Adrenal gland (tissue), 12 donors: ENCODE measurements around the gene SPATA6. TPM values are rescaled to one million over a fixed set of nuclear protein-coding genes. Genes with fewer than 3 reads are reported as not detected.
A peak's percentile ranks its signal among the peaks of the same experiment; 100 is the strongest.
"Not testable (repeated sequence)": the region's sequence is repeated elsewhere in the genome, so short reads cannot be mapped to it uniquely, and the experiment has no call there.

Experiments
- DNase-seq, 7 donors: peaks; one replicate each; pipeline ENCODE4 v3.0.0-alpha.2; 2019 to 2020
- H3K27ac ChIP-seq, 5 donors: fragments of 200-600 bp; sonication (generic) in 4 of 5; 1 replicate in 3 of 5; 2 replicates in 2 of 5; pipeline versions ENCODE4 v1.5.1 to v1.8.0; 2016 to 2020; ENCODE audit warnings: mild to moderate bottlenecking in 1 of 5
- H3K27me3 ChIP-seq: fragments of 200-600 bp; 2 replicates; pipeline ENCODE4 v1.8.0; 2021
- H3K36me3 ChIP-seq, 2 donors: fragments of 200-600 bp; replicated peaks in 1 of 2; 1 replicate in 1 of 2; 2 replicates in 1 of 2; pipeline versions ENCODE4 v1.5.1 to v1.8.0; 2018 to 2022
- H3K4me1 ChIP-seq, 2 donors: fragments of 200-600 bp; replicated peaks in 1 of 2; 1 replicate in 1 of 2; 2 replicates in 1 of 2; pipeline versions ENCODE4 v1.5.1 to v1.8.0; 2018 to 2021
- H3K4me3 ChIP-seq, 4 donors: fragments of 200-600 bp; sonication (generic) in 3 of 4; one replicate each; pipeline ENCODE4 v1.5.1; 2016 to 2018
- H3K9me3 ChIP-seq, 3 donors: fragments of 200-600 bp; sonication (generic) in 1 of 3; replicated peaks in 1 of 3; 1 replicate in 2 of 3; 2 replicates in 1 of 3; pipeline versions ENCODE4 v1.5.1 to v1.8.0; 2016 to 2021
- CTCF ChIP-seq, 6 experiments: fragments of 450-650 bp in 4 of 6; fragments of 200-600 bp in 2 of 6; sonication (generic) in 1 of 6; IDR thresholded peaks; 1 replicate in 5 of 6; 2 replicates in 1 of 6; pipeline versions ENCODE4 v1.5.1 to v1.8.0; 2016 to 2021; ENCODE audit warnings: antibody characterized with exemption in 6 of 6, mild to moderate bottlenecking in 2 of 6, moderate library complexity in 1 of 6
- POLR2A ChIP-seq, 2 donors: fragments of 450-650 bp; IDR thresholded peaks; one replicate each; pipeline ENCODE4 v1.6.1; 2017; ENCODE audit warnings: antibody characterized with exemption in 2 of 2, mild to moderate bottlenecking in 2 of 2, moderate library complexity in 1 of 2
- WGBS, 4 donors: extraction: QIAGEN DNeasy Blood & Tissue Kit in 2 of 4; methylation state at CpG; one replicate each; pipeline versions ENCODE4 v1.1.5 to v1.1.7; 2013 to 2017; 5-methylcytosine and 5-hydroxymethylcytosine counted together
- intact Hi-C, 2 donors: fragments of 100-400 bp; cut with DNase I; formaldehyde crosslinking; loops; one replicate each; pipeline versions ENCODE4 v1.14.1 to v1.15.0; 2022 to 2023
- polyA plus RNA-seq, 3 donors: library from polyadenylated mRNA; stranded (reverse); fragments of 200-250 nt in 2 of 3; fragments of 350-450 nt in 1 of 3; fragmentation: Illumina TruSeq in 1 of 3; extraction: RNeasy Lipid Tissue Mini Kit (QIAGEN cat#74804) in 1 of 3; gene quantifications; one replicate each; pipeline ENCODE4 v1.2.3, GENCODE V29; 2013 to 2014
- total RNA-seq, 9 donors: library from RNA; depleted of rRNA in 4 of 9; stranded (reverse); fragments of >200 nt in 4 of 9; fragments of 120-200 nt in 1 of 9; fragmentation: NEBNext Ultra II Directional in 1 of 9; extraction: Animal tissue kit (Norgen Biotek cat#: 25700) in 1 of 9; gene quantifications; one replicate each; pipeline versions ENCODE4 v1.1.0 to v1.2.4, GENCODE V29; 2013 to 2023
- donor health status: healthy with polysubstance abuse.
- donor health status: Bipolar disorder and iron deficiency.
- donor health status: DM: yes; HTN: yes; CAD: no.
- donor health status: DM: no; HTN: no; CAD: no.
- donor health status: DM: no; HTN: no; CAD: no.
- donor health status: DM: yes; HTN: yes; CAD: no.

The SPATA6 gene
- total and polyA plus RNA-seq, 12 donors: 7.3 to 54.3 (median 20.5) TPM

GRCh38 chr1:48462716-48463302 lies 9.2 kb downstream of the SPATA6 start:
- Histone ChIP-seq H3K36me3 (no peaks in the 10 kb centered on the region), H3K27ac (no peak overlapping the region), H3K4me1 (peaks cover 8 to 58% of the 10 kb centered on the region in 2 donors), H3K9me3 (no peaks in the 10 kb centered on the region), H3K27me3 (no peaks in the 10 kb centered on the region), H3K4me3 (no peak overlapping the region)
- DNase-seq: peak in 1 of 7 donors; percentile 46
- intact Hi-C loops: no loop called here
- no peak for TF ChIP-seq CTCF (IDR thresholded peaks at IDR 0.05)
- TF ChIP-seq POLR2A (IDR thresholded peaks at IDR 0.05): no peak
- WGBS, 4 donors: 78 to 83% (median 79%) methylated on average over 3 of the region's 3 CpGs

GRCh38 chr1:48450505-48450904 lies 21.5 kb downstream of the SPATA6 start:
- no peaks in the 10 kb centered on the region for H3K36me3 ChIP-seq
- WGBS, 4 donors: 95 to 100% (median 96%) methylated on average over 1 of the region's 1 CpG
- intact Hi-C loops: no loop called here

GRCh38 chr1:48448932-48449331 lies 23.1 kb downstream of the SPATA6 start:
- no peak for TF ChIP-seq POLR2A (IDR thresholded peaks at IDR 0.05)
- no peak for TF ChIP-seq CTCF (IDR thresholded peaks at IDR 0.05)
- intact Hi-C loops: no loop called here
- Histone ChIP-seq H3K4me3 (no peak overlapping the region), H3K27me3 (no peaks in the 10 kb centered on the region), H3K36me3 (no peaks in the 10 kb centered on the region), H3K27ac (no peak overlapping the region), H3K9me3 (no peaks in the 10 kb centered on the region), H3K4me1 (peaks cover 0 to 4% of the 10 kb centered on the region in 2 donors)
- 93 to 100% (median 98%) methylated on average over 1 of the region's 1 CpG for WGBS, 4 donors
- DNase-seq: no peak

More at GRCh38 chr1:48450505-48450904, 21.5 kb downstream of the SPATA6 start:
- H3K9me3 ChIP-seq: no peaks in the 10 kb centered on the region
- TF ChIP-seq CTCF (IDR thresholded peaks at IDR 0.05): peak in 3 of 6 experiments; percentile 27 to 46 (median 36)
- TF ChIP-seq POLR2A (IDR thresholded peaks at IDR 0.05): no peak
- H3K4me3 ChIP-seq: no peak overlapping the region
- no peaks in the 10 kb centered on the region for H3K27me3 ChIP-seq
- no peak overlapping the region for H3K27ac ChIP-seq
- peaks cover 0 to 9% of the 10 kb centered on the region in 2 donors for H3K4me1 ChIP-seq
- peak in 1 of 7 donors; percentile 19 for DNase-seq

- H3K27ac ChIP-seq, H3K36me3 ChIP-seq, intact Hi-C loops, DNase-seq, H3K9me3 ChIP-seq, H3K27me3 ChIP-seq, H3K4me1 ChIP-seq, H3K4me3 ChIP-seq: not testable (repeated sequence)
- WGBS, 4 donors: 87 to 96% (median 93%) methylated on average over 7 of the region's 7 CpGs
Observed at GRCh38 chr1:48444186-48444585, 27.8 kb downstream of the SPATA6 start.
